GM19397 (cell line): ENCODE results near the gene CX3CR1.

ENCODE experiments used
- ATAC-seq: cut with Tn5 transposase; IDR thresholded peaks from one replicate; pipeline ENCODE4 v1.9.1; 2021; ENCODE audit warnings: mild to moderate bottlenecking, moderate library complexity; ENCODE audit not compliant: unreplicated experiment

The CX3CR1 gene

DNA sequence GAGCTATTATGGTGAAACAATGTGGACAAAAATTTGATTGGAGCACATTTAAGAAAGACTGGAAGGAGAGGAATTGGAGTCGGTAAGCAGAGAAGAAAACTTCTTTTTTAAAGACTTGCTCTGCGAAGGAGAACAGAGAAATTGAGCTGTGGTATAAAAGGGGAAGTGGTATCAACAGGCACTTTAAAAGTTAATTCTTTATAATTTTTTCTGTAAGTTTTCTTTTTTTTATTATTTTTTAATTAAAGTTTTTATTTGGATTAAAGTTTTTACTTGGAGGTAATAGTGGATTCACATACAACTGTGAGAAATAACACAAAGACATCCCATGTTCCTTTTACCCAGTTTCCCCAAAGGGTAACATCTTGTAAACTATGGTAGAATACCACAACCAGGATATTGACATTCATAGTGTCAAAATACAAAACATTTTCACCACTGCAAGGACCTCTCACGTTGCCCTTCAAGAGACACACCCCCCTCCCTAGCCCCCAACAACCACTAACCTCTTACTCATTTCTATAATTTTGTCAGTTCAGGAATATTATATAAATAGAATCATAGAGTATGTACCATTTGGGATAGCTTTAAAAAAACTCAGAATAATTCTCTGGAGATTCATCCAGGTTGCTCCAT, 53.6 kb downstream of the CX3CR1 start:
- no peak for ATAC-seq

DNA sequence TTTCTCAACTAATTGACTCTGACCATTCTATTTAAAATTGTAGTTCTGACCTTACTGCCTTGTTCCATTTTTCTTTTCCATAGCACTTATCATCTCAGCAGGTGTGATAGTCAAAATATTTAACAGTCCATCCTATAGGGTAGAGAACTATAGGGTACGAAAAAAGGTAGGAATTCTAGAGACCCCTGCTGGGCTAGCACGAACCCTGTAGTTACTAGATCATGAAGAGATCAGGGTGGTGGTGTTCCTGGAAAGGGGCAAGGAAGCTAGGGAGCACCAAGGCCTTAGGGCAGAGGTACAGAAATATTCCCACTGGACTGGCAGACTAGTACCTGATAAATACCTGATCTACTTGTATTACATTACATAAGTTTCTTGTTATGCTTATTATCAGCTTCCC, 55.5 kb downstream of the CX3CR1 start:
- ATAC-seq: no peak

DNA sequence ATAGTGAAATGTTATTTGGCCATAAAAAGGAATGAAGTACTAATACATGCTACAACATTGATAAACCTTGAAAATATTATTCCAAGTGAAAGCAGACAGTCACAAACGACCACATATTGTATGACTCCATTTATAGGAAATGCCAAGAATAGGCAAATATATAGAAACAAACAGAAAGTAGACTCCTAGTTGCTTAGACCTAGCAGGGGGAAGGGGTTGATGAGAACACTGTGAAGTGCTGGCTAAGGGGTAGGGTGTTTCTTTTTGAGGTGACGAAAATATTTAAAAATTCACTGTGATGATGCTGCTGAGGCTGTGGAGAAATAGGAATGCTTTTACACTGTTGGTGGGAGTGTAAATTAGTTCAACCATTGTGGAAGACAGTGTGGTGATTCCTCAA, 56.9 kb downstream of the CX3CR1 start:
- no peak for ATAC-seq

DNA sequence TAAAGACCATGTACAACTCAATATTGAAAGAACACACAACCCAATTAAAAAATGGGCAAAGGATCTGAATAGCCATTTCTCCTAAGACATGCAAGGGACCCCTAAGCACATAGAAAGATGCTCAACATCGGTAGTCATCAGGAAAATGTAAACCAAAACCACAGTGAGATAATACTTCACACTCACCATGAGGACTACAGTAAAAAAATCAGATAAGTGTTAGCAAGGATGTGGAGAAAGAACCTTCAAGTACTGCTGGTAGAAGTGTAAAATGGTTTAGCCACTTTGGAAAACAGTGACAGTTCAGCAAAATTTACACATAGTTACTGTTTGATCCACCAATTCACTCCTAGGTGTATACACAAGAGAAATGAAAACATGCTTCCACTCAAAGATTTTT, 57.4 kb downstream of the CX3CR1 start:
- ATAC-seq: no peak

DNA sequence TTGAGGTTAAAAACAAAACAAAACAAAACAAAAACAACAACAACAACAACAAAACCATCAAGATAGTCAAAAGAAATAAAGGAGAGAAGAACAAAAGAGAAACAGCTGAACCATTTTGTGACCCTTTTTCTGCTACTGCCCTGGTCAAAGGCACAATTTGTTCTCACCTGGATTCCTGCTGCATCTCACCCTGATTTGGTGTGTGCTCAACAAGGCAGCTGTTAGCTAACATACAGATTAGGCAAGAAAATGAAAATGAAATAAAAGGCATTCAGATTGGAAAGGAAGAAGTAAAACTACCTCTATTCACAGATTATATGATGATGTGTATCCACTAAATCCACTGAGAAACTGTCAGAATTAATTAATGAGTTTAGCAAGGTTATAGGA, 58.7 kb downstream of the CX3CR1 start:
- no peak for ATAC-seq

DNA sequence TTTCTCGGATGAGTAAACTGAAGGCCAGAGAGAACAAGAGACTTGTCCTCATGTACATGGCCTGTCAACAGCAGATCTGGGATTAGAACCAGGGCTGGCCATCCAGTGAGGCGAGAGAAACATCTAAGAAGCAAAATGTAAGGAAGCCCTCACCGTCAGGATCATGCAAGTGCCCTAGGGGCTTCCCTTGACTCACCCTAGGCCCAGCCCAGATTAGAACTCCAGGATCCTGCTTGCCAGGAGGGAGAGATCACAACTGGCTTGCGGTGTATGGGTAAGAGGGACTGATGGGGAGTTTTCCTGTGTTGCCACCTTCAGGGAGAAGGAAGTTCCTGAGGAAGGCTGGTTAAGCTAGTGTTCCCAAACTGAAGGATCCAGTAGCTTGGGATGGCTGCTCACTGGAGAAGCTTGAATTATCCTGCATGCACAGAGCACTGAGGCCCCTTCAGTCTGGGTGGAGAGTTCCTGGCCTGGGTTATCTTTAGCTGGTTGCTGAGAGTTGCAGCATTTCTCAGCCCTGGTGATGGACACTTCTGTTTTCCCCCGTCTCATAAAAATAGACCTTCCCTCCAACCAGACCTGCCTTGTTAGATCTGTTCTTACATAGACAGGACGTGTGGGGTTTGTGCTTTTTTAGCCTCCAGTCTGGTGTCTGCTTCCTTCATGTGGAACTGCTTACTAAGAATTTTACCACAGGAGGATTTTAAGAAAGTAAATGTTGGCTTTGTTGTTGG, 59.3 kb downstream of the CX3CR1 start:
- ATAC-seq: no peak

DNA sequence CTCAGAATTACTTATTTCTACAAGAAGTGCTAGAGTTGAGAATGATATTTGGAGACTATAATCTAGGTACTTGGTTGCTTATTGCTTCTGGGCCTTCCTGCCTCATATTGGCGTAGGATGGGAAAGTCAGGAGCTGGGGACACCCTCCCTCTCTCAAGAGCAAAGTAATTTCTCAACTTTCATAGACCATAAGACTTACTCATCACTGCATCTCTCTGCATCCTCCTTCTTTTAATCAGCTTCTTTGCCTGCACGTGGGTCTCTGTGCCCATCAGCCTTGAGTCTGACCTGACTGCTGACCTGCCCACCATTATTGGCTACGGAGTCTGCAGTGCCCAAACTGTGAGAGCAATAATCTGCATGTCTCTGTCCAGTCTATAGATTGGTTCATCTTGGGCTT, 60.1 kb downstream of the CX3CR1 start:
- no peak for ATAC-seq

DNA sequence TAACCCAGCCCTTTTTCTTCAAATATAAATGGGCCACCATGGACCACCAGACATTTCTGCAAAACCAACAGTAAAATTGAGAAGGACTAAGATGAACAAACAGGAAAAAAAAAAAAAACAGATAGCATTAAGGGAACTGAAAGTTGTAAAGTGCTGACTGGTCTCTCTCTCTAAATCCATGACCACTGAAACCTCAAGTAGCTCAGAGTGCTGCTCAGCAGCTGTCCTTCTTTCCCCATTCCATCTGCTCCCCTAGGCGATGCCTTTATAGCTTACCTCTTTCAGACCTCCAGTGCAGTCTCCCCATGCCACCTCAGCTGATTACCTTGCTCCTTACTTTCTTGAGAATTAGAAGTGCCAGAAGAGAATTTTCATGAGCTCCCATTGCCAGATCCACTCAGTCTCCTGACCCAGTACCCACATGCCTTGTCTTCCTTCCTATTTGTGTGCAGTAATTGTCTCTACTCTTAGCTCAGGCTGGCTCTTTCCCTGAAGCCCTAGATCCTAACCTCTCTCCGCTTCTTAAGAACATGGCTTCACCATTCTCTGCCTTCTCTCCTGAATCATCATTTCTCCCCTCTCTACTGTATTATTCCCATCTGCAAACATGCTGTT, 63.6 kb downstream of the CX3CR1 start:
- peak; percentile 92 for ATAC-seq

DNA sequence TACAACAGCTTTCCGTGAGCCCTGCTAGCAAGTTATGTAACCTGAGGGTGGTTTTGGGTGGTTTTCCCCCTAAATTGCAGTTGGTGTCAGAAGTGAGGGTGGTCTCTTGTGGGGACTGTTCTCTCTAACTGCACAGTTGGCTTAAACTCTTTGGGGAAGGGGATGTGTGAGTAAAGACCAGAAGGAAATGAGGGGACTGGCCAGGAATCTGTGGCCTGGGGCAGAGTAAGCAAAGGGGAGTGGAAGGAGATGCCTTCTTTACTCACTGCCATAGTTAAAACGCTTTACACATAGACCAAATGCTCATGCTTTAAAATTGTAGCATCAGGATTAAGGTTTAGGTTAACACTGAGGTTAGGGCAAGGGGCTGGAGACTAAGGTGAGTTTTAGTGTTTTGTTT, 66.2 kb downstream of the CX3CR1 start:
- ATAC-seq: no peak
